ENCODE measurements around the gene CCDC82. TPM values are rescaled to one million over a fixed set of nuclear protein-coding genes. Genes with fewer than 3 reads are reported as not detected.

CCDC82 gene
- total and polyA plus RNA-seq, 2 of the 4 experiments (the other 2 are of a cell fraction): 4.1 to 9.4 TPM

DNA sequence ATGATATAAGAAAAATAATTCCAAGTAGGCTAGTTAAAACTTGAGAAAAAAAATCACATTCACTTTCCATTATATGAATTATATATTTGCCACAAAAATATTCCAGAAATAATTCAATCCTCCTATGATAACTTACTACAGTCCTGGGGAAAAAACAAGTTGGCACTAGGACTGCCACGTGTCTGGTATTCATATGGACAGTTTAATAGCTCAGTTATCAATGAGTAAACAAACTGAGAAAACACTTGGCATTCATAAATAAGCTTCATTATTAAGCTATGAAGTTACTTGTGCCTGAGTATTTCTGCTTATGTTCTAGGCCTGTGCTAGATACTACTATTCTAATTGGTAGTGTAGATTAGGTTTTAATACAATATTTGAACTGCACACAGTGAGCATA, 24.2 kb downstream of the CCDC82 start:
- Histone ChIP-seq H2AK9ac (replicated peaks; ENCODE audit: low read depth, low read length, poor library complexity) (no peak overlapping the region), H3K9me1 (ENCODE audit: insufficient read depth, low read length) (no peaks in the 10 kb centered on the region), H3K4me3 (ENCODE audit: insufficient read depth, low read depth, low read length) (no peak overlapping the region), H3K4me1 (ENCODE audit: control insufficient read depth, insufficient read depth, low read length) (no peaks in the 10 kb centered on the region), H2BK15ac (ENCODE audit: low read depth, low read length) (no peak overlapping the region), H3K27ac (ENCODE audit: insufficient read depth, low read length) (no peak overlapping the region), H3K23ac (ENCODE audit: low read depth, low read length) (no peak overlapping the region), H3K4me2 (ENCODE audit: low read depth, low read length) (no peak overlapping the region), H3K18ac (ENCODE audit: low read depth, low read length) (no peak overlapping the region), H2BK120ac (ENCODE audit: low read depth, low read length) (no peak overlapping the region), H2AFZ (replicated peaks; ENCODE audit: low read length, poor library complexity) (no peak overlapping the region), H3K4ac (ENCODE audit: low read depth, low read length) (no peak overlapping the region), H3K9me3 (ENCODE audit: control insufficient read depth, insufficient read depth, low read length) (peaks cover 6% of the 10 kb centered on the region), H4K91ac (ENCODE audit: insufficient read depth, low read depth, low read length) (no peak overlapping the region), H3K9ac (ENCODE audit: low read depth, low read length) (no peak overlapping the region), H3K14ac (replicated peaks; ENCODE audit: low read depth, low read length) (no peak overlapping the region), H3K36me3 (ENCODE audit: control insufficient read depth, insufficient read depth, low read length) (peaks cover 11% of the 10 kb centered on the region), H3K56ac (ENCODE audit: extremely low read depth, insufficient read depth, low read length) (no peak overlapping the region), H4K5ac (ENCODE audit: low read depth, low read length) (no peak overlapping the region), H3K79me1 (ENCODE audit: low read depth in 1 of 2, low read length in 2 of 2) (peaks cover 2 to 7% of the 10 kb centered on the region in 2 experiments; a peak in 3 of 4 replicates), H2BK5ac (ENCODE audit: low read depth, low read length, poor library complexity, severe bottlenecking) (no peak overlapping the region), H2AK5ac (ENCODE audit: low read depth, low read length) (no peak overlapping the region), H4K20me1 (ENCODE audit: insufficient read depth, low read length) (no peaks in the 10 kb centered on the region), H3K27me3 (ENCODE audit: control insufficient read depth, insufficient read depth, low read length) (no peaks in the 10 kb centered on the region), H4K8ac (ENCODE audit: low read depth in 2 of 2, low read length in 2 of 2) (no peak overlapping the region), H2BK20ac (ENCODE audit: low read depth, low read length) (no peak overlapping the region)
- CTCF ChIA-PET: no interaction called here
- POLR2A ChIA-PET (ENCODE audit: unreplicated experiment): no interaction called here
- BruUV-seq (replicated peaks): no TSS peak
- WGBS, 2 experiments (ENCODE audit: extremely low coverage in 2 of 2, insufficient read length in 1 of 2): no CpG with 5 or more reads among the region's 1 CpG
- no peak for TF ChIP-seq CEBPB (IDR thresholded peaks at IDR 0.05; ENCODE audit: low read depth, low read length)
- no peak for TF ChIP-seq FOS (IDR thresholded peaks at IDR 0.05; ENCODE audit: low read depth, low read length)
- TF ChIP-seq RFX5 (IDR thresholded peaks at IDR 0.05; ENCODE audit: low read depth, low read length): no peak
- no peak for TF ChIP-seq SMC3 (IDR thresholded peaks at IDR 0.05; ENCODE audit: low read depth, low read length)
- no peak for TF ChIP-seq BHLHE40 (IDR thresholded peaks at IDR 0.05; ENCODE audit: low read depth, low read length)
- TF ChIP-seq CHD1 (IDR thresholded peaks at IDR 0.05; ENCODE audit: low read depth, low read length): no peak
- TF ChIP-seq RAD21 (IDR thresholded peaks at IDR 0.05; ENCODE audit: low read length): no peak
- TF ChIP-seq, protein P1, sequence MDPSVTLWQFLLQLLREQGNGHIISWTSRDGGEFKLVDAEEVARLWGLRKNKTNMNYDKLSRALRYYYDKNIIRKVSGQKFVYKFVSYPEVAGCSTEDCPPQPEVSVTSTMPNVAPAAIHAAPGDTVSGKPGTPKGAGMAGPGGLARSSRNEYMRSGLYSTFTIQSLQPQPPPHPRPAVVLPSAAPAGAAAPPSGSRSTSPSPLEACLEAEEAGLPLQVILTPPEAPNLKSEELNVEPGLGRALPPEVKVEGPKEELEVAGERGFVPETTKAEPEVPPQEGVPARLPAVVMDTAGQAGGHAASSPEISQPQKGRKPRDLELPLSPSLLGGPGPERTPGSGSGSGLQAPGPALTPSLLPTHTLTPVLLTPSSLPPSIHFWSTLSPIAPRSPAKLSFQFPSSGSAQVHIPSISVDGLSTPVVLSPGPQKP (IDR thresholded peaks at IDR 0.05; ENCODE audit: borderline replicate concordance, low read depth, low read length): no peak
- TF ChIP-seq NFE2L2 (IDR thresholded peaks at IDR 0.05; ENCODE audit: low read depth, low read length): no peak
- TF ChIP-seq RCOR1 (IDR thresholded peaks at IDR 0.05; ENCODE audit: insufficient replicate concordance, low read length): no peak
- TF ChIP-seq CTCF (conservative IDR thresholded peaks at IDR 0.05; ENCODE audit: low read depth, low read length): no peak
- no peak for TF ChIP-seq USF2 (IDR thresholded peaks at IDR 0.05; ENCODE audit: low read depth, low read length)
- TF ChIP-seq MAZ (IDR thresholded peaks at IDR 0.05; ENCODE audit: borderline replicate concordance, low read depth, low read length): no peak
- no peak for TF ChIP-seq POLR2A (IDR thresholded peaks at IDR 0.05; ENCODE audit: low read depth, low read length)
- TF ChIP-seq MAFK (IDR thresholded peaks at IDR 0.05; ENCODE audit: low read depth, low read length): no peak
- TF ChIP-seq MXI1 (IDR thresholded peaks at IDR 0.05; ENCODE audit: borderline replicate concordance, low read depth, low read length): no peak
- DNase-seq: no peak
- in situ Hi-C loops (cut with MboI; ENCODE audit: low sequenced_read_pairs) (no loop called here), intact Hi-C loops (cut with micrococcal nuclease) (no loop called here), dilution Hi-C loops (cut with HindIII; ENCODE audit: low sequenced_read_pairs, unreplicated experiment) (loop anchor here (25.0 kb wide), 1 partner anchor 328 kb away; no protein-coding TSS in a partner anchor)
- ATAC-seq (ENCODE audit: low read depth): no peak

All from IMR-90 (cell line).